CD8-positive, alpha-beta memory T cell (primary cell): ENCODE results near the gene TECR. TPM values are rescaled to one million over a fixed set of nuclear protein-coding genes. Genes with fewer than 3 reads are reported as not detected.
"Not testable (repeated sequence)": the region's sequence is repeated elsewhere in the genome, so short reads cannot be mapped to it uniquely, and the experiment has no call there.

ENCODE experiments used
- CTCF ChIA-PET: fragments of 350-600 bp; sonication (Branson Sonifier 250); formaldehyde crosslinking; loops from one replicate; lab custom pipeline; 2021; ENCODE audit warnings: antibody characterized with exemption; lab: Charles Lee
- POLR2A ChIA-PET: fragments of 350-600 bp; sonication (Branson Sonifier 250); formaldehyde crosslinking; loops from one replicate; lab custom pipeline; 2021; ENCODE audit warnings: antibody characterized with exemption; lab: Charles Lee
- DNase-seq, 5 donors: peaks; one replicate each; pipeline versions ENCODE4 v3.0.0 to v3.0.0-alpha.2; 2020 to 2022; ENCODE audit warnings: mixed read lengths in 1 of 5
- H3K27ac ChIP-seq: one replicate; pipeline ENCODE4 v1.7.0; 2013; ENCODE audit warnings: low read depth, mild to moderate bottlenecking, low read length, moderate library complexity
- H3K27me3 ChIP-seq: 2 replicates; pipeline ENCODE4 v1.7.0; 2013; ENCODE audit warnings: low read length, mild to moderate bottlenecking; ENCODE audit not compliant: insufficient read depth, poor library complexity, severe bottlenecking
- H3K36me3 ChIP-seq: 2 replicates; pipeline ENCODE4 v1.7.0; 2013; ENCODE audit warnings: mild to moderate bottlenecking, low read length, moderate library complexity; ENCODE audit not compliant: insufficient read depth
- H3K4me1 ChIP-seq: 2 replicates; pipeline ENCODE4 v1.7.0; 2013; ENCODE audit warnings: mild to moderate bottlenecking, low read length, moderate library complexity; ENCODE audit not compliant: insufficient read depth
- H3K4me3 ChIP-seq: 2 replicates; pipeline ENCODE4 v1.7.0; 2013; ENCODE audit warnings: mild to moderate bottlenecking, low read length
- H3K9me3 ChIP-seq: 2 replicates; pipeline ENCODE4 v1.7.0; 2013; ENCODE audit warnings: mild to moderate bottlenecking, low read length
- H3K27ac Mint-ChIP-seq, 8 donors: one replicate each; pipeline ENCODE4 v1.8.0; 2020 to 2021; ENCODE audit warnings: mixed read lengths in 8 of 8, mild to moderate bottlenecking in 6 of 8, inconsistent platforms in 3 of 8, moderate library complexity in 3 of 8
- H3K27me3 Mint-ChIP-seq, 2 donors: one replicate each; pipeline ENCODE4 v1.8.0; 2020 to 2021; ENCODE audit warnings: mixed read lengths in 2 of 2, mild to moderate bottlenecking in 1 of 2, moderate library complexity in 1 of 2
- H3K36me3 Mint-ChIP-seq, 3 donors: one replicate each; pipeline ENCODE4 v1.8.0; 2020 to 2021; ENCODE audit warnings: mixed read lengths in 3 of 3, inconsistent platforms in 1 of 3, mild to moderate bottlenecking in 1 of 3
- H3K4me1 Mint-ChIP-seq, 3 donors: one replicate each; pipeline ENCODE4 v1.8.0; 2020 to 2021; ENCODE audit warnings: mixed read lengths in 3 of 3, inconsistent platforms in 1 of 3, mild to moderate bottlenecking in 1 of 3
- H3K4me3 Mint-ChIP-seq, 7 donors: one replicate each; pipeline ENCODE4 v1.8.0; 2020 to 2021; ENCODE audit warnings: mixed read lengths in 7 of 7, mild to moderate bottlenecking in 6 of 7, moderate library complexity in 4 of 7, inconsistent platforms in 2 of 7
- H3K9me3 Mint-ChIP-seq, 5 donors: one replicate each; pipeline ENCODE4 v1.8.0; 2020 to 2022; ENCODE audit warnings: mixed read lengths in 5 of 5, mild to moderate bottlenecking in 3 of 5, moderate library complexity in 2 of 5, inconsistent platforms in 1 of 5
- polyA plus RNA-seq: library from polyadenylated mRNA; unstranded; fragments of 300-500 nt; fragmentation: Illumina TruSeq; gene quantifications from one replicate; pipeline ENCODE4 v1.2.3, GENCODE V29; 2021
- total RNA-seq, 2 experiments: library from RNA; stranded (reverse); gene quantifications; one replicate each; pipeline ENCODE4 v1.2.3, GENCODE V29; 2021

The TECR gene
- total and polyA plus RNA-seq, 3 experiments from 2014 or later, result 114 to 268 (median 123) TPM

DNA sequence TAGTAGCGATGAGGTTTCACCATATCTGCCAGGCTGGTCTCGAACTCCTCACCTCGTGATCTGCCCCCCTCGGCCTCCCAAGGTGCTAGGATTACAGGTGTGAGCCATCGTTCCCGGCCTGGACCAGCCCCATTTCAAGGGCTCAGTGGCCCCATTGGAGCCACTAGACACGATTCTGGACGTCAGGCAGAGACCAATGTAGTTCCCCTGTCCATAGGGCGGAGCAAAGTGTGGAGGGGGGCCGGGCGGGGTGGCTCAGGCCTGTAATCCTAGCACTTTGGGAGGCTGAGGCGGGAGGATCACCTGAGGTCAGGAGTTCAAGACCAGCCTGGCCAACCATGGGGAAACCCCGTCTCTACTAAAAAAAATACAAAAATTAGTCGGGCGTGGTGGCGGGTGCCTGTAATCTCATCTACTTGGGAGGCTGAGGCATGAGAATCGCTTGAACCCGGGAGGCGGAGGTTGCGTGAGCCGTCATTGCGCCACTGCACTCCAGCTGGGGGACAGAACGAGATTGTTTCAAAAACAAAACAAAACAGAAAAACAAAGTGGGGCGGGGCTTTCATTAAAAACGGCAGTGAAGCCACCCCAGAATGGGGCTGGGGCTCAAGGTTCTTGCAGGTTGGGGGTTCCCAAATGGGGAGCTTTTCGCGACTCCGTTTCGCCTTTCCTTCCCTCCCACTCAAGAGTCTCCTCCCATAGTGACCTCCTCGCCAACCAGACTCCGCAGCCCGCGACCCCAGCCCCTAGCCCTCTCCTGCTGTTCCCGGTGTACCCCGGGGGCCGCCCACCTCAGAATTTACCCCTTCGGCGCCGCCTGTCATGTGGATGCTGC is 758 bp upstream of the TECR start:
- no peaks in the 10 kb centered on the region for H3K9me3 Mint-ChIP-seq
- no peaks in the 10 kb centered on the region for H3K27me3 ChIP-seq
- ChIA-PET POLR2A (interaction anchor here (0.7 to 4.6 kb wide), 3 partner anchors 11 to 24 kb away, joined by 3 to 44 read pairs (median 9); partner anchors contain the start of gene DNAJB1), CTCF (interaction anchor here (1.0 to 1.3 kb wide), 2 partner anchors 11 to 24 kb away, joined by 4 to 5 read pairs; partner anchors contain the start of gene DNAJB1)
- peak overlapping the region; percentile 91 for H3K27ac ChIP-seq
- peak overlapping the region; percentile 54 for H3K4me3 ChIP-seq
- peaks cover 0 to 21% (median 6%) of the 10 kb centered on the region in 3 donors for H3K36me3 Mint-ChIP-seq
- peaks cover 39 to 76% (median 54%) of the 10 kb centered on the region in 3 donors for H3K4me1 Mint-ChIP-seq
- no peak for DNase-seq
- H3K4me1 ChIP-seq, result peaks cover 46% of the 10 kb centered on the region
- H3K9me3 ChIP-seq, result no peaks in the 10 kb centered on the region
- H3K27ac Mint-ChIP-seq, result peak overlapping the region; percentile 94 to 100 (median 98)
- H3K36me3 ChIP-seq, result no peaks in the 10 kb centered on the region
- peak overlapping the region; percentile 85 to 99 (median 94) for H3K4me3 Mint-ChIP-seq
- H3K27me3 Mint-ChIP-seq, result no peaks in the 10 kb centered on the region

DNA sequence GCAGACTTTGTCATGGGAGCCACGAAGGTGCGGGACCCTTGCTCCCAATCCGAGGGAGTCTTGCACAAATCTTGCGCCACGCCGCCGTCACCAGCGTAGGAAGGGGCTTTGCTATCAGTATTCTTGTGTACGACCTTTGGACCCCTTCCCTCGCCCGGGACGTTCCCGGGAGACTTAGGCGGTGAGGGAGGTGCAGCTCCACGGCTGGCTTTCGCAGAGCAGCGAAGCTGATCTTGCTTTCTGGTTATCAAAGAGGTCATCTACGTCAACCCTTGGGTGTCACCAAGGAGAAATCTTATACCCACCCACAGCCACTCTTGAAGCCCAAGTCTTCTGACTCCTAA is 583 bp downstream of the TECR start:
- H3K4me1 Mint-ChIP-seq, result peaks cover 34 to 78% (median 47%) of the 10 kb centered on the region in 3 donors
- H3K4me3 Mint-ChIP-seq, result peak overlapping the region; percentile 85 to 99 (median 94)
- H3K9me3 Mint-ChIP-seq, result no peaks in the 10 kb centered on the region
- no peaks in the 10 kb centered on the region for H3K36me3 ChIP-seq
- H3K36me3 Mint-ChIP-seq, result peaks cover 0 to 24% (median 6%) of the 10 kb centered on the region in 3 donors
- H3K27me3 ChIP-seq, result no peaks in the 10 kb centered on the region
- ChIA-PET CTCF (interaction anchor here (0.6 to 1.3 kb wide), 2 partner anchors 9 to 26 kb away, joined by 3 to 4 read pairs; no protein-coding TSS in a partner anchor), POLR2A (interaction anchor here (0.6 to 4.6 kb wide), 4 partner anchors 12 to 204 kb away, joined by 3 to 44 read pairs (median 6); partner anchors contain the start of gene DNAJB1)
- H3K9me3 ChIP-seq, result no peaks in the 10 kb centered on the region
- H3K4me1 ChIP-seq, result peaks cover 43% of the 10 kb centered on the region
- H3K27ac ChIP-seq, result peak overlapping the region; percentile 91
- DNase-seq, result peak in 2 of 5 donors; percentile 49 to 72
- H3K4me3 ChIP-seq, result peak overlapping the region; percentile 97
- H3K27ac Mint-ChIP-seq, result peak overlapping the region; percentile 94 to 100 (median 98)
- no peaks in the 10 kb centered on the region for H3K27me3 Mint-ChIP-seq

DNA sequence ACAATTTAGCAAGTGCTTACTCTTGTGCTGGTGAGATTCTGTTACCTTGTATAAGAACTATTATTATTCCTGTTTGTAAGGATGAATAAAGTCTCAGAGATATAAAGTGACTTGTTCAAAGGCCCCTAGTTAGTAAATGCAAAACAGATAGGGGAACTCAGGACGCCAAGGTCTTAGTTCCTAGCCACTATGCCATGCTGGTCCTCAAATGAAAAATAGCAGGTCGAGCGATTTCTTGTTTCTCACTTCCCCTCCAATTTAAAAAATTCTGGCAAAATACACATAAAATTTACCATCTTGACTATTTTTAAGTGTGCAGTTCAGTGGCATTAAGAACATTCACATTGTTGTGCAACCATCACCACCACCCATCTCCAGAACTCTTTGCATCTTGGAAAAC is 1.1 kb downstream of the TECR start:
- Mint-ChIP-seq H3K4me1 (peaks cover 32 to 73% (median 45%) of the 10 kb centered on the region in 3 donors), H3K4me3 (peak overlapping the region; percentile 85 to 99 (median 94)), H3K9me3 (no peaks in the 10 kb centered on the region), H3K36me3 (peaks cover 0 to 24% (median 6%) of the 10 kb centered on the region in 3 donors), H3K27ac (peak overlapping the region in 7 of 8 donors; percentile 29 to 100 (median 94)), H3K27me3 (no peaks in the 10 kb centered on the region)
- H3K4me1 ChIP-seq, result peaks cover 43% of the 10 kb centered on the region
- H3K27me3 ChIP-seq, result no peaks in the 10 kb centered on the region
- no peak for DNase-seq
- POLR2A ChIA-PET, result interaction anchor here (0.6 to 4.6 kb wide), 4 partner anchors 13 to 204 kb away, joined by 3 to 44 read pairs (median 6); partner anchors contain the start of gene DNAJB1
- H3K4me3 ChIP-seq, result peak overlapping the region; percentile 97
- CTCF ChIA-PET, result no interaction called here
- no peak overlapping the region for H3K27ac ChIP-seq
- H3K9me3 ChIP-seq, result no peaks in the 10 kb centered on the region
- H3K36me3 ChIP-seq, result no peaks in the 10 kb centered on the region

DNA sequence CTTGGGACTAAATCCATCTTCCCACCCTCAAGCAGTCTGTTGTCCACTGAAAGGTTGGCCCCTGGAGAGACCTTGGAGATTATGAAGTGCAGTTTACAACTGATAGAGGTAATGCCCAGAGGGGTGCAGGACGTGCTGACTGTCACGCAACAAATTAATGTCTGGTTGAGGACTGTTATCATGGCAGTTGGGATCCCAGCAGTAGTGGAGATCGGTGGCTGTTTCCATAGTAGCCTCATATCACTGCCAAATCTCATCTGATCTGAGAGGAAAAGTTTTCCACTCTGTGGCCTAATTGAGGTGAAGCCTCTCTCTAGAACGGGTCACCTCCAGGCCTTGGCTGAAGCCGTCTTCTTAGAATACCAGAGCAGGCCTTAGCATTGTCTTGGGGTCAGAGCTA is 4.1 kb downstream of the TECR start:
- no peak for DNase-seq
- peaks cover 0 to 26% (median 6%) of the 10 kb centered on the region in 3 donors for H3K36me3 Mint-ChIP-seq
- H3K4me3 Mint-ChIP-seq, result peak overlapping the region in 1 of 7 donors; percentile 12
- Histone ChIP-seq H3K4me3 (no peak overlapping the region), H3K9me3 (no peaks in the 10 kb centered on the region), H3K4me1 (peaks cover 57% of the 10 kb centered on the region), H3K27ac (no peak overlapping the region), H3K27me3 (no peaks in the 10 kb centered on the region), H3K36me3 (no peaks in the 10 kb centered on the region)
- H3K27me3 Mint-ChIP-seq, result no peaks in the 10 kb centered on the region
- H3K4me1 Mint-ChIP-seq, result peaks cover 36 to 77% (median 43%) of the 10 kb centered on the region in 3 donors
- POLR2A ChIA-PET, result interaction anchor here (1.3 kb wide), 1 partner anchor 12 kb away, joined by 6 read pairs; no protein-coding TSS in a partner anchor
- peak overlapping the region in 6 of 8 donors; percentile 35 to 59 (median 40) for H3K27ac Mint-ChIP-seq
- CTCF ChIA-PET, result interaction anchor here (1.1 to 3.3 kb wide), 5 partner anchors 16 to 53 kb away, joined by 3 to 14 read pairs (median 5); no protein-coding TSS in a partner anchor
- H3K9me3 Mint-ChIP-seq, result no peaks in the 10 kb centered on the region

DNA sequence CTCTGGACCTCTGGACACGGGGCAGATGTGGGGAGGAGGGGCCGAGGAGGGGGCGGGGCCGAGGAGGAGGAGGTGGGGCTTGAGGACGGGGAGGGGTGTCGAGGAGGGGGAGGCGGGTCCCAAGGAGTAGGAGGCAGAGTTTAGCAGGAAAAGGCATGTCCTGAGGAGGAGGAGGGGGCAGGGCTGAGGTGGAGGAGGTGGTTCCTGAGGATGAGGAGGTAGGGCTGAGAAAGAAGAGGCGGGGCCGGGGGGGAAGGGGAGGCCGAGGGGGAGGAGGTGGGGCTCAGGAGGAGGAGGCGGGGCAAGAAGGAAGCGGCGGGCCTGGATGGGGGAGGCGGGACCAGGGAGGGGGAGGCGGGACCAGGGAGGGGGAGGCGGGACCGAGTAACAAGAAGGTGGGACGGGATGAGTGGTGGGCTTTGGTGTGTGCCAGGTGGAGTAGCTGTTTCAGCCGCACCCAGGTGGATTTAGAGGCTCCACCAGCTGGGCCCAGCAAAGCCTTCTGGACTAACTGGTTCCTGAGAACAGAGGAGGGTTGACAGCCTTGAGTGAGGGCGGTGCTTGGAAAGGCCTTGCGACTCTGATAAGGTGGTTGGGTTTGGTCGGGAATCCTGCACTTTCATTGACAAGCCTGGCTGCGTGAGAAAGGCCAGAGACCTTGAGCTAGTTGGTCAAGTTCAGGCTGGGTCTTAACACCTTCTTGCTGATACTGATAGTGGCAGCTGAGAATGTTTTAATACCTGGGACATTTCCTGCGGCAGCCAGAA is 7.7 kb downstream of the TECR start:
- Histone ChIP-seq H3K4me1 (peaks cover 32% of the 10 kb centered on the region), H3K4me3 (no peak overlapping the region), H3K36me3 (no peaks in the 10 kb centered on the region), H3K27ac (no peak overlapping the region), H3K9me3 (no peaks in the 10 kb centered on the region), H3K27me3 (no peaks in the 10 kb centered on the region)
- H3K27me3 Mint-ChIP-seq, result no peaks in the 10 kb centered on the region
- peaks cover 28 to 65% (median 28%) of the 10 kb centered on the region in 3 donors for H3K4me1 Mint-ChIP-seq
- peak in 2 of 5 donors; percentile 13 to 35 for DNase-seq
- CTCF ChIA-PET, result interaction anchor here (0.8 to 1.8 kb wide), 6 partner anchors 12 to 32 kb away, joined by 3 to 7 read pairs (median 4); no protein-coding TSS in a partner anchor
- peaks cover 0 to 24% (median 6%) of the 10 kb centered on the region in 3 donors for H3K36me3 Mint-ChIP-seq
- peak overlapping the region in 2 of 8 donors; percentile 12 to 61 for H3K27ac Mint-ChIP-seq
- peak overlapping the region in 2 of 7 donors; percentile 28 to 61 for H3K4me3 Mint-ChIP-seq
- H3K9me3 Mint-ChIP-seq, result no peaks in the 10 kb centered on the region
- POLR2A ChIA-PET, result interaction anchor here (0.7 kb wide), 1 partner anchor 362 kb away, joined by 5 read pairs; no protein-coding TSS in a partner anchor

DNA sequence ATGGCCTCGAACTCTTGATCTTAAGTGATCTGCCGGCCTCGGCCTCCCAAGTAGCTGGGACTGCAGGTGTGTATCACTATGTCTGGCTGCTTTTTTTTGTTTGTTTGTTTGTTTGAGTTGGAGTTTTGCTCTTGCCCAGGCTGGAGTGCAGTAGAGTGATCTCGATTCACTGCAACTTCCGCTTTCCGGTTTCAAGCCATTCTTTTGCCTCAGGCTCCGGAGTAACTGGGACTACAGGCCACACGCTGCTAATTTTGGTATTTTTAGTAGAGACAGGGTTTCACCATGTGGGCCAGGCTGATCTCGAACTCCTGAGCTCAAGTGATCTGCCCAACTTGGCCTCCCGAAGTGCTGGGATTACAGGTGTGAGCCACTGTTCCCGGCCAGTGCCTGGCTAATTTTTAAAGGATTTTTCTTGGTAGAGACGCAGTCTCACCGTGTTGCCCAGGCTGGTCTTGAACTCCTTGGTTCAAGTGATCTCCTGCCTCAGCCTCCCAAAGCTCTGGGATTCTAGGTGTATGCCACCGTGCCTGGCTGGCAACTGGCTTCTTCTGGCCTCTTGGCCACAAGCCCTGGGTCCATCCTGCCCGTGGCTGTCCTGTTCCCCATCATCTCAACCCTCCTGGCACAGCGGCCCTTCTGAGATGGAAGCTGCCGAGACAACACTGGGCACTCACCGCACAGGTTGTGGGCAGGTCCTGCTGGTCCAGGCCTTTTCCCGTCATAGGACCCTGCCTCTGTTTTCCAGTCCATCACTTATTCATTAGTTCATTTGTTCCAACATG is 11.5 kb downstream of the TECR start:
- Mint-ChIP-seq H3K9me3 (no peaks in the 10 kb centered on the region), H3K27ac (peak overlapping the region in 1 of 8 donors; percentile 33), H3K36me3 (peaks cover 0 to 33% (median 0%) of the 10 kb centered on the region in 3 donors), H3K4me1 (peaks cover 29 to 71% (median 29%) of the 10 kb centered on the region in 3 donors), H3K27me3 (no peaks in the 10 kb centered on the region), H3K4me3 (no peak overlapping the region)
- H3K36me3 ChIP-seq, result no peaks in the 10 kb centered on the region
- DNase-seq, result no peak
- no peaks in the 10 kb centered on the region for H3K27me3 ChIP-seq
- H3K4me1 ChIP-seq, result peaks cover 9% of the 10 kb centered on the region
- H3K9me3 ChIP-seq, result no peaks in the 10 kb centered on the region
- POLR2A ChIA-PET, result no interaction called here
- no peak overlapping the region for H3K4me3 ChIP-seq
- CTCF ChIA-PET, result no interaction called here
- no peak overlapping the region for H3K27ac ChIP-seq

DNA sequence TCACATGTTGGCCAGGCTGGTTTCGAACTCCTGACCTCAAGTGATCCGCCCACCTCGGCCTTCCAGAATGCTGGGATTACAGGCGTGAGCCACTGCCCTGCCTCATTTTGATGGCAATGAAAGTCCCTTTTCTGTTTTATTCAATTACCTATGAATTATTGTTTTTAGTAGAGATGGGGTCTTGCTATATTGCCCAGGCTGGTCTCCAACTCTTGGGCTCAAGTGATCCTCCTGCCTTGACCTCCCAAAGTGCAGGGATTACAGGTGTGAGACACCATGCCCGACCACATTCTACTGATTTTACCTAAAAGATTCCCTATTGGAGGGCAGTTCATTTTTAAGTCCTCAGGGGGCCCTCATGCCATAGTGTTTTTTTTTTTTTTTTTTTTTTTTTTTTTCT is 12.6 kb downstream of the TECR start:
- CTCF ChIA-PET, result not testable (repeated sequence)

More for the DNA sequence above, 12.6 kb downstream of the TECR start:
- H3K4me1 ChIP-seq, H3K4me3 Mint-ChIP-seq, H3K9me3 ChIP-seq, H3K27me3 Mint-ChIP-seq, DNase-seq, H3K9me3 Mint-ChIP-seq, H3K27ac ChIP-seq, H3K27me3 ChIP-seq, POLR2A ChIA-PET, H3K4me3 ChIP-seq, H3K36me3 ChIP-seq: not testable (repeated sequence)
- peaks cover 0 to 39% (median 0%) of the 10 kb centered on the region in 3 donors for H3K36me3 Mint-ChIP-seq
- peaks cover 28 to 66% (median 29%) of the 10 kb centered on the region in 3 donors for H3K4me1 Mint-ChIP-seq
- peak overlapping the region in 1 of 8 donors; percentile 43 for H3K27ac Mint-ChIP-seq
